HTERT RPE-1 (cell line): Measurements from ENCODE around the gene IRGQ.
"Not testable (repeated sequence)": the region's sequence is repeated elsewhere in the genome, so short reads cannot be mapped to it uniquely, and the experiment has no call there.

Experiments used
- in situ Hi-C: fragments of 300-500 bp; cut with MboI; formaldehyde crosslinking; loops from 4 replicates; pipeline ENCODE4 v1.14.3; 2020; ENCODE audit warnings: low sequenced_read_pairs

Gene IRGQ

DNA sequence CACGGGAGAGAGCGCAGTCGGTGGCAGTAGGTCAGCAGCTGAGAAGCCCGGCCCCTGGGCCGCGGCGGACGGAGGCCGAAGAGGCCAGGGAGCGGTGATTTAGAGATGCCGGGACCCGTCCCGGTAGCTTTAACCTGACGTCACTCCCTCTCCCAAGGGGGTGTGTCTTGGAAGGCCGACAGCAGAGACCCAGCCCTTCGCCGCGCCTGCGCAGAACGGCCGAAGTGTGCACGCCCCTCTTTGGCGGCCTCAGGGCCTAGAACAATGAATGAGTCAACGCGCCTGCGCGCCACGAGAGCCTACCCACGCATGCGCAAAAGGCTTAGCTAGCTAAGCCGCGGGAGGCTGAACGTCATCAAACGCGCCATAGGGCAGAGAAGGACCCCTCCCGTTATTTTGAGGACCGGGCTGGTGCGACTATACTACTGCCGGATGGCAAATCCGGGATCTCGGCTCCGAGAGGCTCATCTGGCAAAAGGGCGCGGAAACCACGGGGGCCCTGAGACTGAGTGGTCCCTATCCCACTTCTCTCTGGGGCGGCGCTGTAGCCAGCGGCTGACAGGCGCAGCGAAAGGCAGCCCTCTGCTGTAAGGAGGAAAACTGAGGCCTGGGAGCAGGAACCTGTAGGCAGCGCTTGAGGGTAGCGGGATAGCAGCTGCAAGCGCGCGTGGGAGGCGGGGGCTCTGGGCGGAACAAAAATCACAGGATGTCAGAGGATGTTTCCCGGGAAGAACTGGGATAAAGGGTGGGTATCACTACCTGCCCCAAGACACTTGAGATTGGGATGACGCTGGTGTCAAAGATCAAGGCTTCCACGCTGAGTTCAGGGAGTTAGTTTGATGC is at the start of gene IRGQ, which contains the start of gene ZNF576:
Gene IRGQ (minus strand): TSS at position 136 of the 843 bp plus-strand sequence. CDS start 796 bp downstream, outside the sequence.
Gene ZNF576 (plus strand): TSS at position 597 of the 843 bp plus-strand sequence. CDS start 514 bp downstream, outside the sequence.
- in situ Hi-C loops = no loop called here

DNA sequence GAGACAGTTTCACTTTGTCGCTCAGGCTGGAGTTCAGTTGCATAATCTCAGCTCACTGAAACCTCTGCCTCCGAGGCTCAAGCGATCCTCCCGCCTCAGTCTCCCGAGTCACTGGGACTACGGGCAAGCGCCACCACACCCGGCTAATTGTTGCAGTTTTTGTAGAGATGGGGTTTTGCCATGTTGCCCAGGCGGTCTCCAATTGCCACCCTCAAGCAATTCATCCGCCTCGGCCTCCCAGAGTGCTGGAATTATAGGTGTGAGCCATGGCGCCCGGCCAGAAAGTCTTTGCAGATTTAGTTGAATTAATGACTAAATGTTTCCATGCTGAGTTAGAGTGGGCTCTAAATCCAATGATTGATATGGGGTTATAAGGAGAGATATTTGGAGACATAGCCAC is 48.2 kb upstream of the IRGQ start:
- in situ Hi-C loops = no loop called here

- in situ Hi-C loops = no loop called here
These were observed 47.4 kb upstream of the IRGQ start for GRCh38 chr19:43643326-43643725.

DNA sequence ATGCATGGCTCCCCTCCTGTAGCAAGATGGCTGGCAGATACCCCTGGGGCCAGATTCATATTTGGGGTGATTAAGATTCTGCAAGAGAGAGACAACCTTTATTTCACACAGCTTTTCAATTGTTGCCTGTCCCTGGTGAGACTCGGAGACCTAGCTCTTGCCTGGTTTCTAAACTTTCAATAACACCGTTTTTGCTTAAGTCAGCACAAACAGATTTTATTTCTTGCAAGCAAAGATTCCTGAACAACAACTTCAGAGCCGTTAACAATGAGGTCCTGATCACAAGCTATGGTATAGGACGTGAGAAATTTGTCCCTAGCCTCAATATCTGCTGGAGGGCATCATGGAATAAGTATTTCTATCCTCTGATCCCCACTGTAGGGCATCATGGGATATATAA is 46.6 kb upstream of the IRGQ start:
- in situ Hi-C loops = no loop called here

GRCh38 chr19:43641333-43641732 is 45.4 kb upstream of the IRGQ start:
- in situ Hi-C loops = no loop called here

GRCh38 chr19:43640424-43640757 is 44.5 kb upstream of the IRGQ start:
- in situ Hi-C loops = no loop called here

DNA sequence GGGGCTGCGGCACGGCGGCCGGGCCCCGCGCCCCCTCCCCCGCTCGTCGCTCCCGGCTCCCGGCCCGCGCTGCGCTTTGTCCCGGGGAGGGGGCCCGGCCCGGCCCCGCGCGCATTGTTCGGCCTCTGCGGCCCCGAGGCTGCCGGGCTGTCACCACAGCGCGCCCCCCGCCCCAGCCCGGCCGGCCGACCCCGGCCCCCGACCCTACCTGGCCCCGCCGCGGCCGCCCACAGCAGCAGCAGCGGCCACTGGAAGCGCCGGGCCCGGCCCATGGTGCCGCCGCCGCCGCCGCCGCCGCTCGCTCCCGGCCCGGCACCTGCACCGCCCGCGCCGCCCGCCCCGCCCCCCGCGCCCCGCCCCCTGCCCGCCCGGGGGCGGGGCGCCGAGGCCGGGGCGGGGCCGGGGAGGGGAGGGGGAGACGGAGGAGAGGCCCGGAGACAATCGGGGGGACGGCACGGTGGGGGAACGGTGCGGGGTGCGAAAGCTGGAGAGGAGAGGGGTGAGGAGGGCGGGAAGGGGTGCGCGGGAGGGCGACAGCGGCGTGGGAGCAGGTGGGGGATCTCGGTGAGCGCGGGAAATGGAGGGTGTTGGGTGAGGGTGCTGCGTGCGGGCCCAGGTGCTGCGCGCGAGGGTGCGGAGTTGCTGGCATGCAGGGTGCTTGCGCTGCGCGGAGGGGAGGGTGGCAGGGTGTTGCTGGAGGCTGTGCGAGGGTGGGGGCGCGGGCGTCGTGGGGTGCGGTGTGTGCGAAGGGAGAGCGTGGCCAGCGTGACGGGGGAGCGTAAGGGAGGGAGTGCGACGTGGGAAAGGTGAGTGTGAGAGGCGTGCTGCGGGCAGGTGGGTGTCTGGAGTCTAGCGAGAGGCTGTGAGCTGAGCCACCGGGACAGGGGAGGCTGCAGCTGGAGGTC is 43.8 kb upstream of the IRGQ start, which contains the start of gene CADM4:
Gene CADM4 (minus strand): TSS at position 332 of the 905 bp plus-strand sequence. CDS start 60 bp downstream, at position 272.
- in situ Hi-C loops = no loop called here

GRCh38 chr19:43638995-43639518 is 43.1 kb upstream of the IRGQ start:
- in situ Hi-C loops = no loop called here

DNA sequence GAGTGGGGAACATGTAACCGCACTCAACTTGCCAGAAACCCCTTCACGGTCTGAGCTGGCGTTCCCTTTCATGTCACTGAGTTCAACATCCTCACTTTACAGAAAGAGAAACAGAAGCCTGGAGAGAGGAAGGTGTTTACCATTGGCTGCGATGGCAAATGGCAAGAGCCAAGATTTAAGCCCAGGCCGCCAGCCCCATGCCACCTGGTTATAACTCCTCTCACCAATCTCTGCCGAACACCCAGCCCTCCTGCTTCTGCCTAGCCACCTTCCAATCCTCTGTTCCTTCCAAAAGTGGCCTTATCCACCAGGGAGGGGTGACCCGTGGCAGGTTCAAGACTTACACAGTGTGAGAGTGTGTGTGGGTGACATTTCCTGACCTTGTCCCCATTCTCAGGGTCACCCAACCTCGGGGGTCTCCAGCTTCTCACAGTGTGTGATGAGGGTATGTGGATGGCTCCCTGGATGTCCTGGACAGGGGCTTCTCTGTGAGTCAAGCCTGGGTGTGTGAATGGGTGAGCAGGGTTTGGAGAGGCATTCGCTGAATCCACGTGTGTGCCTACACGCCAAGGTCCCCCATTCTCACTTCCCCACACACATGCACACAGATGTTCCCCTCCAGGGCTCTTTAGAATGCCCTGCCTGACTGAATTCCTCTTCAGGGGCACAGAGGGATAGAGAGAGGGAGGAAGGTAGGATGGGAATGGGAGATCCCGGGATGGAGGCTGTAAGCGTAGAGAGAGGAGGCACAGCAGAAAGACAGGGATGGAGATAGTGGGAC is 42.5 kb upstream of the IRGQ start:
- in situ Hi-C loops = no loop called here

DNA sequence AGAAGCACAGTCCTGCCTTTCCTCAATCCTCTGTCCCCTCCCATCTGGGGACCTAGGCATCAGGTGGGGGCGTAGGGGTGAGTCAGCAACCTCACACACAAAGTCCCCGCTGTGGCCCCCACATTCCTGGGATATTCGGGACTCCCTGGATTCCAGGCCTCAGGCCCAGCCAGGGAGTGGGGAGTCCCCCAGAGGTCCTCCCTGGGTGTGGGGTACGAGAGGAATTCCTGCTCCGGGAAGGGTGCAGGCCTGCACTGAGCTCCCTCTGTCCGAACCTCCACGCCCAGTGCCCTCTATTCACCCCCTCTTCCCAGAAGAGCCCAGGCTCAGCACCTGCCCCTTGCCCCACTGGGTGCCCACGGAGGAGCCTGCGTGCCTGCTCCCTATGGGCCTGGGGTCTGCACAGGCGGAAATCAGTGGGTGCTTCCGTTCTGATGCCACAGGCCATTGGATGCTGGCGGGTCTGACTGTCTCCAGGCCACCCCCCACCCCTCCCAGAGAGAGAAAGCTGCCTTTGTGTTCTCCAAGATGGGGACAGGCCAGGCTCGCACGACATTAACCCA is 40.3 kb upstream of the IRGQ start:
- in situ Hi-C loops = no loop called here

GRCh38 chr19:43635561-43635940 is 39.6 kb upstream of the IRGQ start:
- in situ Hi-C loops = not testable (repeated sequence)

- in situ Hi-C loops = no loop called here
These were observed 39.1 kb upstream of the IRGQ start for GRCh38 chr19:43634872-43635560.

DNA sequence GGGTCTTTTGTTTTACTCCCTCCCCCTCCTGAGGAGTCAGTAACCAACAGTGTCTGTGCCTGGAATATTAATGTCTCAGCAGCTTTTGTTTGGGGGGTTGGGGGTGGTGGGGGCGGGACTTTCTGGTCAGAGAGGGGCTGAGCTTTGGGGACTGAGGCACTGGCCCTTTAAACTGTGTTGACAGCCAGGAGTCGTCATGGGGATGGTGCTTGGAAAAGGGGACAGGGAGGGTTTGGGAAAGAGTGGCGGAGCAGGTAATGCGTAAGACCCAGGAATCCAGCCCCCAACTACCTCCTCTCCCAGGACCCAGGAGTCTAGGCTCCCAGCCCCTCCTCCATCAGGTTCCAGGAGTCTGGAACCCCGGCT is 38.6 kb upstream of the IRGQ start:
- in situ Hi-C loops = no loop called here

DNA sequence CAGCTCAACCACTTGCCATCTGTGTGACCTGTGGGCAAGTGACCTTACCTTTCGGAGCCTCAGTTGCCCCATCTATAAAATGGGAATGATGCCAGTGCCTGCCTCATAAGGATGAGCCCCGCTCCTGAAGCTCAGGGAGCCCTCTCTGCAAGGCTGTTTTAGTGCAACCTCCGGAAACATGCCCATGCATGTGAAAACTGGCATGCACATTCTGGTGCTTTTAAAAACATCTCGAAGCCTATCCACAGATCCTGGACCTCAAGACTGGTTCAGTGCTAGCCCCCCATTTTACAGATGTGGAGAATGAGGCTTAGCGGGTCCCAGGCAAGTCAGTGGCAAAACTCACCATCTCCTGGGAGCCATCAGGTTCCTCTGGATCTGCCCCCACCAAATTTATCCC is 38.1 kb upstream of the IRGQ start:
- in situ Hi-C loops = no loop called here

DNA sequence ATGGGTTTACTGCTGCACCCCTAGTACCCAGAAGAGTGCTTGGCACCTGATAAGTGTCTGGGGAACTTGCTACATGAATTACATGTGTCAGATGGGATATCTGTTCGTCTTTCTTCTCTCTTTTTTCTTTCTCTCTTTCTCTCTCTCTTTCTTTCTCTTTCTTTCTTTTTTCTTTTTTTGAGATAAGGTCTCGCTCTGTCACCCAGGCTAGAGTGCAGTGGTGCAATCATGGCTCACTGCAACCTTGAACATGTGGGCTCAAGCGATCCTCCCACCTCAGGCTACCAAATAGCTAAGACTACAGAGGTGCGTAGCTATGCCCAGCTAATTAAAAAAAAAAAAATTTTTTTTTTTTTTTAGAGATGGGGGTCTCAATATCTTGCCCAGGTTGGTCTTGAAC is 37.6 kb upstream of the IRGQ start:
- in situ Hi-C loops = no loop called here

- in situ Hi-C loops = no loop called here
These were observed 35.6 kb upstream of the IRGQ start for GRCh38 chr19:43631491-43631890.

DNA sequence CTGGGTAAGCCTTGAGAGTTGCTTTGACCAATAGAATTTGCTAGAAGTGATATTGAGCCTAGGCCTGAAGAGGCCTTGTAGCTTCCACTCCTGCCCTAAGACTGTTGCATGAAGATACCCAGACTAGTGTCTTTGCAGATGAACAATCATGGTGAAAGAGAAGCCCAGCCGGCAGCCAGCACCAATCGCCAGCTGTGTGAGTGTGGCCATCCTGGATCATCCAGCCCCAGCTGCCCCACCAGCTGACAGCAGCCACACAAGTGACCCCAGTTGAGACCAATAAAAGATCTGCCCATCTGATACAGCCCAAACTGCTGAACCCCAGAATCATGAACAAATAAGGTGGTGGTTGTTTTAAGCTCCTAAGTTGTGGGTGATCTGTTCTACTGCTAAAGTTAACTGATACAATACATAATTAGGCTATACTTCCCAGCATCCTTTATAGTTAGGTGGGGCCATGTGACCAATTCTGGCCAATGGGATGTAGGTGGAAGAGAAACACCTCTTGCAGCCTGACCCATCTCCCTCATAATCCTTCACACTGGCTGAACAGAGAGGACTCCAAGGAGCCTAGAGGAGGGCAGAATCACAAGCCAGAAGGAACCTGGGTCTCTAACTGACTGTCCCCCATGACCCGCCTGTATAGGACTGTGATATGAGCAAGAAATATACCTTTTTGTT is 32.9 kb upstream of the IRGQ start:
- in situ Hi-C loops = no loop called here

GRCh38 chr19:43626838-43627237 is 30.9 kb upstream of the IRGQ start:
- in situ Hi-C loops = no loop called here

- in situ Hi-C loops = no loop called here
These were observed 30.1 kb upstream of the IRGQ start for GRCh38 chr19:43625918-43626579.
